Measurements from ENCODE around the gene CLCN5.

Gene CLCN5

DNA sequence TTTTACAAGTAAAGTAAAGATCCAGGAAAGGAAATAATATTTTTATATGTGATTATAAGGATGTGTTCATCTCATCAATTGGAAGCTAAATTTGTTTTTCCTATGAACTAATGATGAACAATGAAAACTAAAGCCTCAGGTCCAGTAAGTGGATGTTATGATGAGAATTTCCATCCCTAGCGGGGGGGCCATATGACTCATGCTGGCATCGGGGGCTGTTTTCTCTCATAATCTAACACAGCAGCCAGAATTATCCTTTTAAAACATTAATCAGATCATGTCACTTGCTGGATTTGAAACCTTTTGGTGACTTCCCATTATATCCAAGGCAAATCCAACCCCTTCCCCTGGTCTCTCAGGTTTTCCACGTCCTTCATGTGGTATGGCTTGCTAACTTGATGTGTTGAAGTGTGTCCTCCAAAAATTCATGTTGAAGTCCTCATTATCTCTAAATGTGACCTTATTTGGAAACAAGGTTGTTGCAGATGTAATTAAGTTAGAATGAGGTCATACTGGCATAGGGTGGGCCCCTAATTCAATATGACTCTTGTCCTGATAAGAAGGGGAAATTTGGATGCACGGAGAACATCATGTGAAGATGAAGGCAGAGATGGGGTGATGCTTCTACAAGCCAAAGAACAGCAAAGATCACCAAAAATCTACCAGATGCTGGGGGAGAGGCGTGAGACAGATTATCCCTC lies 181.6 kb downstream of the CLCN5 start:
- H3K9me3 Mint-ChIP-seq = no peaks in the 10 kb centered on the region
- no peak for DNase-seq
- H3K4me3 Mint-ChIP-seq = no peak overlapping the region
- H3K4me1 Mint-ChIP-seq (ENCODE audit: low read depth) = peaks cover 5% of the 10 kb centered on the region
- no peaks in the 10 kb centered on the region for H3K36me3 Mint-ChIP-seq (ENCODE audit: low read depth)
- H3K27me3 Mint-ChIP-seq = peaks cover 54% of the 10 kb centered on the region
- no peak overlapping the region for H3K27ac Mint-ChIP-seq

DNA sequence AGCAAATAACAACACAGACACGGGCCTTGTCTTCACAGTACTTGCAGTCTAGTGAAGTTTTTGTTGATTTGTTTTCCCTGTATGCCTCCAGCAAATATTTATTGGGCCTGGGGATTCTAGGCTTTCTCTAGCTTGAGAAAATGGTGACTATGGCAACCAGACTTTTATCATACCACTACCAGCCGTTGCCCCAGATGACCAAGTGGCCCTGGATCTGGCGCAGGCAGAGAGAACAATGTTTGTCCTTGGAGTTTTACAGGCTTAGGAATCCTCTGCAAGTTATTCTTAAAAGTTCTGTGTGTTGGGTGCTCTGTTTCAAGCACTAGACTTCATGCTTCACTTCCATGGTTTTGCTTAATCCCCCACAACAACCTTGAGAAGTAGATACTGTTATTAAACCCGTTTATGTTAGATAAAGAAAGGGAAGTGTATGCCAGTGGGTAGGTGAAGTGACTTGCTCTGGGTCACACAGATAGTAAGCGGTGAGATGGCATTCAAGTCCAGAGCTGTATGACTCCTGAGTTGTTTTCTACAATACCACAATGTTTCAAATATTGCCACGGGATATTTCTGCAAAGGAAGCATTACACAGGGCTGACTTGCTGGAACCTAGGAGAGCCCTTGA lies 183.8 kb downstream of the CLCN5 start:
- DNase-seq = no peak
- Mint-ChIP-seq H3K36me3 (ENCODE audit: low read depth) (no peaks in the 10 kb centered on the region), H3K4me1 (ENCODE audit: low read depth) (peaks cover 5% of the 10 kb centered on the region), H3K27ac (no peak overlapping the region), H3K9me3 (no peaks in the 10 kb centered on the region), H3K27me3 (peaks cover 63% of the 10 kb centered on the region), H3K4me3 (no peak overlapping the region)

DNA sequence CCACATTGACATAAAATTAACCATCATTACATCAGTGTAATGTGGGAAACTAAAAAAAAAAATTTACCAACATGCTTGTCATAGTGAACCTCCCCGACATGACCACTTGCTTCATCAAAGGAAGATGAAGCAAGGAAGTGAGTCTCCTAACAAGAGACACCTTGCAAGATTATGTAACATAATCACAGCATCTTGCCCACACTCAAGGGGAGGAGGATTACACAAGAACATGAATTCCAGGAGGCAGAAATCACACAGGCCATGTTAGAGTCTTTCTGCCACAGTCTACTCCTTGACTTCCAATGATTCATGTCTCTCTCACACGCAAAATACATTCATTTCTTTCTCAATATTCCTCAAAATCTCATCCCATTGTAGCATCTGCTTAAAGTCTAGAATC lies 185.1 kb downstream of the CLCN5 start:
- Mint-ChIP-seq H3K36me3 (ENCODE audit: low read depth) (no peaks in the 10 kb centered on the region), H3K9me3 (no peaks in the 10 kb centered on the region), H3K27ac (no peak overlapping the region), H3K4me1 (ENCODE audit: low read depth) (peaks cover 5% of the 10 kb centered on the region), H3K4me3 (no peak overlapping the region), H3K27me3 (peaks cover 62% of the 10 kb centered on the region)
- DNase-seq = no peak

DNA sequence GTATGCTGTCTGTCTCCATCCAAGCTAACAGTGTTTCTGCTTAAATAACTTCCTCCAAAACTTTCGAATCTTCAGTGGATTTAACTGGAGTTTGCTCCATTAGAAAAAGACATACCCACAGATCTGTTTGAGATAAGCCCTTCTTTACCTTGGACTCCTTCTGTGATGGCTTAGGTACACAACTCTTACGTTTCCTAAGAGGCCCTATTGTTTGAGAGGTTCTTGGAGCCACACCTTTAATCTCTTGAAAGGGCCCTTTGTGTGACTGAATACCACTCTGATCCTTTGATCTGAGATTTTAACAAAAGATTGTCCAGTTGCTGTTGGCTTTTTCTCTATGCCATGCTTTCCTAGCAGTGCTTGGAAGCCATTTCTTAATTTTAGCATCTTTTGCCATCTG lies 185.9 kb downstream of the CLCN5 start:
- no peaks in the 10 kb centered on the region for H3K36me3 Mint-ChIP-seq (ENCODE audit: low read depth)
- DNase-seq = no peak
- no peaks in the 10 kb centered on the region for H3K9me3 Mint-ChIP-seq
- no peak overlapping the region for H3K4me3 Mint-ChIP-seq
- peaks cover 4% of the 10 kb centered on the region for H3K4me1 Mint-ChIP-seq (ENCODE audit: low read depth)
- no peak overlapping the region for H3K27ac Mint-ChIP-seq
- peaks cover 57% of the 10 kb centered on the region for H3K27me3 Mint-ChIP-seq

DNA sequence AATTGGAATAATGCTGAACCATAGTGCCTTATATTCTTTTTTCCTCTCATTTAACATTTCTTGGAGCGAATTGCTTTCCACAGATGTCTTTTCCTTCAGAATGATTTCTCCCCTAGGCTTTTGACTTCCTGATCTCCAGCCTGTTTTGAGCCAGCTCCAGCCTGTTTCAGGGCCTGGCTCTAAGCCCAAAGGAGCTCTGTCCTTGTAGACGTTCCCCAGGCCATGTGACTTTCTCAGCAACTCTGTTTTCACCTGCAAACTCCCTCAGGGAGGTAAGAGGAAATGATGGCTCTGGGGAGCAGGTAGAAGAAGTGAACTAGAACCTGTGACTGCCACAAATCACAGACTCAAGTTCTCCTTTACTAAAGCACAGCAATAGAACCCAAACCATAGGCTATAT lies 189.3 kb downstream of the CLCN5 start:
- H3K4me1 Mint-ChIP-seq (ENCODE audit: low read depth) = no peaks in the 10 kb centered on the region
- no peak overlapping the region for H3K27ac Mint-ChIP-seq
- H3K9me3 Mint-ChIP-seq = no peaks in the 10 kb centered on the region
- no peak for DNase-seq
- H3K36me3 Mint-ChIP-seq (ENCODE audit: low read depth) = no peaks in the 10 kb centered on the region
- peaks cover 52% of the 10 kb centered on the region for H3K27me3 Mint-ChIP-seq
- no peak overlapping the region for H3K4me3 Mint-ChIP-seq

DNA sequence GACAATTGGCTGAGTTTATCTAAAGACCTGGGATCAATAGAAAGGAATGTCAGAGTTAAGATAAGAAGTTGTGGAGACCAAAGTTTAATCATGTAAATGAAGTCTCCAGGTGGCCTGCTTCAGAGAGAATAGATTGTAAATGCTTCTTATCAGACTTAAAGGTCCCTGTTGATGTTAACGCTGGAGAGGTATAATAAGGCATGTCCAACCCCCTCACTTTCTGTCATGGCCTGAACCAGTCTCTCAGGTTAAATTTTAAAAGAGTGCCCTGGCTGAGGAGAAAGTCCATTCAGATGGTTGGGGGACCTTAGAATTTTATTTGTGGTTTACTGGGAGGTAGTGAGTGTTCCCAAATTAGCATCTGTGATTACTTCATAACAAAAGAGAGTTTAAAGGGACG lies 191.7 kb downstream of the CLCN5 start:
- Mint-ChIP-seq H3K27me3 (peaks cover 47% of the 10 kb centered on the region), H3K36me3 (ENCODE audit: low read depth) (no peaks in the 10 kb centered on the region), H3K4me3 (no peak overlapping the region), H3K9me3 (no peaks in the 10 kb centered on the region), H3K27ac (no peak overlapping the region), H3K4me1 (ENCODE audit: low read depth) (no peaks in the 10 kb centered on the region)
- no peak for DNase-seq

DNA sequence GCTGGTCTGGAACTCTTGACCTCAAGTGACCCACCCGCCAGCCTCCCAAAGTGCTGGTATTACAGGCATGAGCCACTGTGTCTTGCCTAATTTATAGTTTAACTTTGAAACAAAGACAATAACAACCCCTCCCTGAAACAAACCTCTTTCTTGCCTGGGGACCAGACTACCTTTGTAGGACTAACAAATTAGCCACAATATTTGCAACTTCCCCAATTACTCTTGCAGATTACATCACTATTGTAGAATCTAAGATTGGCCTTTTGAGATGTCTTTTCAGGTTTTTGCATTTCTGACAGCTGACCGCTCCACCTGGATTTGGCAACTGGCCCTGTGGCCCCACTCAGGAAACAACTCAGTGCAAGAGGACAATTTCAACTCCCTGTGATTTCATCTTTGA lies 193.6 kb downstream of the CLCN5 start:
- peaks cover 43% of the 10 kb centered on the region for H3K27me3 Mint-ChIP-seq
- H3K27ac Mint-ChIP-seq = no peak overlapping the region
- H3K36me3 Mint-ChIP-seq (ENCODE audit: low read depth) = no peaks in the 10 kb centered on the region
- no peak for DNase-seq
- H3K4me3 Mint-ChIP-seq = no peak overlapping the region
- no peaks in the 10 kb centered on the region for H3K4me1 Mint-ChIP-seq (ENCODE audit: low read depth)
- no peaks in the 10 kb centered on the region for H3K9me3 Mint-ChIP-seq

DNA sequence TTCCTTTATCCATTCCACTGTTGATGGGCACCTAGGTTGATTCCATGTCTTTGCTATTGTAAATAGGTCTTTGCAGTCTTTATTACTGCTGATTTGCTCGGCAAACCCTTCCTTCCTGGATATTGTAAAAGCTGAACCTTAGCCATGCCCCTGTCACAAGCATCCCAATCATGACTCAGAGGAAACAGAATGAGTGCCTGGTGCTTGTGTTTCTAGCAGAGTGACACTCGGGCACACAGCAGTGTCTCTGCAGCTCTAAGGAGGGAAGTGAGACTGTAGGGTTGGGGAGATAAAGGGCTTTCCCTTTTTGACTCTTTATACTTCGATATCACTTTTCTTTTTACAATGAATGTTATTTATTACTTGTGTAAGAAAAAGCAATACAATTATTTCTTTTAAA lies 195.1 kb downstream of the CLCN5 start:
- H3K9me3 Mint-ChIP-seq = no peaks in the 10 kb centered on the region
- H3K27ac Mint-ChIP-seq = no peak overlapping the region
- no peaks in the 10 kb centered on the region for H3K36me3 Mint-ChIP-seq (ENCODE audit: low read depth)
- no peak overlapping the region for H3K4me3 Mint-ChIP-seq
- H3K27me3 Mint-ChIP-seq = peaks cover 45% of the 10 kb centered on the region
- H3K4me1 Mint-ChIP-seq (ENCODE audit: low read depth) = no peaks in the 10 kb centered on the region
- no peak for DNase-seq

DNA sequence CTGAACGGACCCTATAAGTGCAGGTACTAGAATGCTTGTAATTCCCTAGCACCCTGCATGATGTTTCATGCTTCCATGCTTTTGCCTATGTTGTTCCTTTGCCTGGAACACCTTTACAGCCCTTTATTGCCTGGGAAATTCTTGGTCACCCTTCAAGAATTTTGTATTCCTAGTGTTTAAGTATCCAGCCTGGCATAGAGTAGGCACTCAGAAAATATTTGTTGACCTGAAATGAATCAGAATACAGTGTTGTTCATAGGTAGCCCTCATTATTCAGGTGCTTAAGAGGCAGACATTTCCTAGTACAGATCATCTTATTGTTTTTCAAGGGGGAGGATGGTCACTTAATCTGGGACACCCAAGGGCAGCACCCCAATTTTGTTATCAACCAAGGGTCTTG lies 203.1 kb downstream of the CLCN5 start:
- no peak overlapping the region for H3K27ac Mint-ChIP-seq
- peaks cover 64% of the 10 kb centered on the region for H3K27me3 Mint-ChIP-seq
- DNase-seq = no peak
- H3K4me1 Mint-ChIP-seq (ENCODE audit: low read depth) = no peaks in the 10 kb centered on the region
- H3K36me3 Mint-ChIP-seq (ENCODE audit: low read depth) = no peaks in the 10 kb centered on the region
- H3K4me3 Mint-ChIP-seq = no peak overlapping the region
- no peaks in the 10 kb centered on the region for H3K9me3 Mint-ChIP-seq

DNA sequence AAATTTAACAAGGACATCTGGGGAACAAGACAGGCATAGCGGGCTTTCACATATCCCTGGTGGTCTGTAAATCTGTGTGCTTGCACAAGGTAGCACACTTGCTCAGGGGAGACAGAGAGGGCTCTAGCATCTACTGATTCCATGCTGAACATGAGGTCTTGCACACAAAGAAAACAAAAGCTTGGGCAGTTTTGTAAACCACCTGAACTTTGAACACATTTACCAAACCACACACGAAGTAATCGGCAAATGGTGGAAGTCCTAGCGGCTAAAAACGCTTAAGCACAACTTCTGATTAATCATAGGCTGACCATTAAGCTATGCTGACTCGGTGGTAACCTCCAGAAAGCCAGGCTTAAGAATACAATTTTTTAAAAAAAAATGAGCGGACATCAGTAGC lies 225.6 kb downstream of the CLCN5 start:
- no peaks in the 10 kb centered on the region for H3K9me3 Mint-ChIP-seq
- no peak for DNase-seq
- H3K27me3 Mint-ChIP-seq = peaks cover 28% of the 10 kb centered on the region
- H3K27ac Mint-ChIP-seq = no peak overlapping the region
- H3K36me3 Mint-ChIP-seq (ENCODE audit: low read depth) = no peaks in the 10 kb centered on the region
- no peaks in the 10 kb centered on the region for H3K4me1 Mint-ChIP-seq (ENCODE audit: low read depth)
- no peak overlapping the region for H3K4me3 Mint-ChIP-seq

Measured in activated T-cell treated with anti-CD3 and anti-CD28 coated beads, Interleukin-2, amount 50 U/mL, for 24 hours (primary cell).